K562 (cell line): ENCODE measurements around the gene CARD9. TPM values are rescaled to one million over a fixed set of nuclear protein-coding genes. Genes with fewer than 3 reads are reported as not detected.

Source experiments
- ARID1B ChIP-seq: fragments of 450-650 bp; IDR thresholded peaks from 2 replicates; pipeline ENCODE4 v1.6.1; 2016; ENCODE audit warnings: antibody characterized with exemption, mild to moderate bottlenecking, inconsistent platforms
- ATF1 ChIP-seq, 2 experiments: fragments of 450-650 bp in 1 of 2; IDR thresholded peaks; 2 replicates each; pipeline ENCODE4 v1.6.1; 2016; ENCODE audit warnings: missing compliant biosample characterization in 1 of 2, missing genetic modification characterization in 1 of 2
- BCOR ChIP-seq: fragments of 450-650 bp; IDR thresholded peaks from 2 replicates; pipeline ENCODE4 v1.6.1; 2016
- BRD4 ChIP-seq: fragments of 200-600 bp; sonication (generic); IDR thresholded peaks from 2 replicates; pipeline ENCODE4 v1.6.1; 2017; ENCODE audit warnings: inconsistent platforms
- CCNT2 ChIP-seq: IDR thresholded peaks from 2 replicates; pipeline ENCODE4 v1.6.1; 2011; ENCODE audit warnings: borderline replicate concordance, low read depth, mild to moderate bottlenecking, moderate library complexity, mixed read lengths, low read length; ENCODE audit not compliant: insufficient read length; ENCODE audit errors: extremely low read depth
- EGR1 ChIP-seq: fragments of 450-650 bp; conservative IDR thresholded peaks from 2 replicates; pipeline ENCODE4 v1.6.1; 2017; ENCODE audit warnings: mild to moderate bottlenecking
- FOXP1 ChIP-seq: sonication (generic); formaldehyde crosslinking; IDR thresholded peaks from 2 replicates; pipeline ENCODE4 v1.8.0; 2022; ENCODE audit warnings: mild to moderate bottlenecking, missing genetic modification reagents
- HEY1 ChIP-seq: fragments of 250-450 bp; sonication (Bioruptor Pico); IDR thresholded peaks from 2 replicates; pipeline ENCODE4 v1.5.0; 2020; ENCODE audit warnings: mild to moderate bottlenecking, moderate library complexity, borderline replicate concordance
- MEF2A ChIP-seq: IDR thresholded peaks from 2 replicates; pipeline ENCODE4 v1.6.1; 2011; ENCODE audit warnings: low read depth, mild to moderate bottlenecking, low read length, moderate library complexity; ENCODE audit not compliant: control insufficient read depth
- MITF ChIP-seq: IDR thresholded peaks from 2 replicates; pipeline ENCODE4 v1.6.1; 2014; ENCODE audit warnings: antibody characterized with exemption
- NR0B1 ChIP-seq: fragments of 450-650 bp; IDR thresholded peaks from one replicate; pipeline ENCODE4 v1.6.1; 2018; ENCODE audit warnings: mild to moderate bottlenecking, moderate library complexity; ENCODE audit not compliant: partially characterized antibody
- POLR2AphosphoS5 ChIP-seq: IDR thresholded peaks from 2 replicates; pipeline ENCODE4 v1.6.1; 2011; ENCODE audit warnings: mild to moderate bottlenecking, low read depth, low read length, moderate library complexity; ENCODE audit not compliant: control insufficient read depth, insufficient read depth
- SREBF1 ChIP-seq: fragments of 150-350 bp; IDR thresholded peaks from 2 replicates; pipeline ENCODE4 v1.6.1; 2014; ENCODE audit warnings: antibody characterized with exemption, low read depth, low read length, borderline replicate concordance
- ZNF121 ChIP-seq: sonication (generic); formaldehyde crosslinking; conservative IDR thresholded peaks from 2 replicates; pipeline ENCODE4 v1.8.0; 2022; ENCODE audit warnings: missing genetic modification reagents
- ZNF239 ChIP-seq: fragments of 250-450 bp; sonication (Bioruptor Pico); IDR thresholded peaks from 2 replicates; pipeline ENCODE4 v1.4.0; 2020; ENCODE audit warnings: mild to moderate bottlenecking
- ZNF280A ChIP-seq: fragments of 450-650 bp; IDR thresholded peaks from 2 replicates; pipeline ENCODE4 v1.6.1; 2018; ENCODE audit warnings: mild to moderate bottlenecking, low read depth; ENCODE audit not compliant: partially characterized antibody
- ZNF444 ChIP-seq: fragments of 250-450 bp; sonication (Bioruptor Pico); IDR thresholded peaks from 2 replicates; pipeline ENCODE4 v1.4.0; 2020; ENCODE audit warnings: mild to moderate bottlenecking, moderate library complexity
- ZNF668 ChIP-seq: fragments of 250-450 bp; sonication (Bioruptor Pico); IDR thresholded peaks from 2 replicates; pipeline ENCODE4 v1.8.0; 2022; ENCODE audit warnings: mild to moderate bottlenecking, inconsistent platforms
- ZNF717 ChIP-seq: fragments of 250-450 bp; sonication (Bioruptor Pico); IDR thresholded peaks from 2 replicates; pipeline ENCODE4 v1.5.0; 2021
- ZNF77 ChIP-seq: fragments of 250-450 bp; sonication (Bioruptor Pico); IDR thresholded peaks from 2 replicates; pipeline ENCODE4 v1.5.0; 2020
- polyA plus RNA-seq, 8 experiments: library from polyadenylated mRNA; depleted of rRNA in 4 of 8; stranded (reverse) in 5 of 8; unstranded in 3 of 8; fragments of >200 nt; fragmentation: Nextera tagmentation in 2 of 8; fragmentation: Illumina TruSeq in 1 of 8; extraction: Ambion mirVana in 2 of 8; extraction: Trizol in 1 of 8; gene quantifications; 2 replicates each; pipeline versions ENCODE4 v1.2.1 to v1.2.3, GENCODE V29; 2011 to 2014; ENCODE audit warnings: inconsistent platforms in 1 of 8, missing spikeins in 1 of 8
- total RNA-seq, 7 experiments: library from RNA; depleted of rRNA in 6 of 7; stranded (reverse); fragments of >200 nt in 6 of 7; fragmentation: Illumina TruSeq in 2 of 7; extraction: Trizol in 2 of 7; gene quantifications; 2 replicates each; pipeline versions ENCODE4 v1.2.1 to v1.2.3, GENCODE V29; 2011 to 2021; ENCODE audit warnings: low replicate concordance in 1 of 7

CARD9 gene
- total and polyA plus RNA-seq, 9 of the 15 experiments (the other 6 are each of a cell fraction or from before 2014, with no cell fraction given): 1.7 to 53.0 (median 9.7) TPM

- TF ChIP-seq NR0B1: no peak
- TF ChIP-seq BRD4: no peak
- no peak for TF ChIP-seq ARID1B
- no peak for TF ChIP-seq SREBF1
- TF ChIP-seq MEF2A: 0 out of 2 replicates have a peak, but pooled peaks have one; percentile 53
- no peak for TF ChIP-seq BCOR
- TF ChIP-seq POLR2AphosphoS5: peak; percentile 76
- no peak for TF ChIP-seq ZNF668
- no peak for TF ChIP-seq ZNF717 (CRISPR knock-in tag)
- TF ChIP-seq CCNT2: peak; percentile 97
- peak; percentile 90; the same call in 1 of the 2 replicates for TF ChIP-seq FOXP1 (CRISPR knock-in tag)
- TF ChIP-seq ZNF77: no peak
- TF ChIP-seq MITF: peak; percentile 73
- 0 out of 2 replicates have a peak, but pooled peaks have one; percentile 31 for TF ChIP-seq ZNF444 (CRISPR knock-in tag)
- no peak for TF ChIP-seq ATF1 (CRISPR knock-in tag; IDR thresholded peaks at IDR 0.05)
- peak; percentile 69 for TF ChIP-seq ATF1 (tag; IDR thresholded peaks at IDR 0.05)
- TF ChIP-seq EGR1: peak; percentile 66
- TF ChIP-seq ZNF239 (CRISPR knock-in tag): 0 out of 2 replicates have a peak, but pooled peaks have one; percentile 31
- TF ChIP-seq ZNF280A: no peak
- no peak for TF ChIP-seq HEY1
- TF ChIP-seq ZNF121 (CRISPR knock-in tag): no peak
Measured at GRCh38 chr9:136363106-136363948, 10.1 kb downstream of the CARD9 start, which contains the start of gene DNLZ (continued).
